HEK293 (cell line): ENCODE measurements around the gene CYP4V2.

Experiments used
- CTCF ChIA-PET: fragments of 350-600 bp; formaldehyde crosslinking; extraction: SDS; loops from one replicate; lab custom pipeline; 2021; ENCODE audit warnings: antibody characterized with exemption; lab: Yijun Ruan, JAX
- POLR2A ChIA-PET: fragments of 300-600 bp; formaldehyde crosslinking; extraction: SDS; loops from one replicate; lab custom pipeline; 2020; ENCODE audit warnings: antibody characterized with exemption, inconsistent platforms; lab: Yijun Ruan, JAX
- H3K27ac ChIP-seq: fragments of 200-500 bp; sonication (Bioruptor generic); 2 replicates; pipeline ENCODE4 v1.5.1; 2014; ENCODE audit warnings: low read depth, low read length, control low read depth, inconsistent platforms; ENCODE audit errors: extremely low read depth
- H3K36me3 ChIP-seq, 2 experiments: fragments of 200-500 bp in 1 of 2; sonication (Bioruptor generic) in 1 of 2; 1 replicate in 1 of 2; 2 replicates in 1 of 2; pipeline ENCODE4 v1.5.1; 2014 to 2017; ENCODE audit warnings: inconsistent platforms in 2 of 2, low read length in 2 of 2; ENCODE audit not compliant: control insufficient read depth in 2 of 2, insufficient read depth in 1 of 2
- H3K4me1 ChIP-seq: fragments of 200-500 bp; sonication (Bioruptor generic); 2 replicates; pipeline ENCODE4 v1.5.1; 2014; ENCODE audit warnings: mild to moderate bottlenecking, low read length, inconsistent platforms; ENCODE audit not compliant: control insufficient read depth, insufficient read depth
- H3K4me3 ChIP-seq: 2 replicates; pipeline ENCODE4 v1.5.1; 2011; ENCODE audit warnings: low read depth, mild to moderate bottlenecking, control low read depth, low read length, moderate library complexity
- H3K9me3 ChIP-seq: fragments of 200-500 bp; sonication (Bioruptor generic); 2 replicates; pipeline ENCODE4 v1.5.1; 2014; ENCODE audit warnings: low read depth, low read length, inconsistent platforms; ENCODE audit not compliant: control insufficient read depth, insufficient read depth
- HOXA7 ChIP-seq: sonication (generic); formaldehyde crosslinking; IDR thresholded peaks from 2 replicates; pipeline ENCODE4 v1.8.1; 2022; ENCODE audit warnings: missing genetic modification reagents, borderline replicate concordance
- HOXC10 ChIP-seq: sonication (generic); formaldehyde crosslinking; IDR thresholded peaks from 2 replicates; pipeline ENCODE4 v1.8.1; 2023; ENCODE audit warnings: mild to moderate bottlenecking, missing genetic modification reagents
- KLF7 ChIP-seq: fragments of 450-650 bp; formaldehyde crosslinking; IDR thresholded peaks from 2 replicates; pipeline ENCODE4 v1.5.1; 2016; ENCODE audit warnings: missing biosample characterization, missing genetic modification characterization, borderline replicate concordance
- PRDM1 ChIP-seq: fragments of 450-650 bp; formaldehyde crosslinking; IDR thresholded peaks from 2 replicates; pipeline ENCODE4; 2016; ENCODE audit warnings: missing biosample characterization, missing genetic modification characterization
- SP7 ChIP-seq: fragments of 450-650 bp; formaldehyde crosslinking; IDR thresholded peaks from 2 replicates; pipeline ENCODE4 v1.5.1; 2016; ENCODE audit warnings: missing biosample characterization, missing genetic modification characterization
- TCF7L2 ChIP-seq: IDR thresholded peaks from 2 replicates; pipeline ENCODE4 v1.6.1; 2011; ENCODE audit warnings: low read depth, mild to moderate bottlenecking, inconsistent platforms, low read length, moderate library complexity, borderline replicate concordance
- WT1 ChIP-seq: fragments of 450-650 bp; formaldehyde crosslinking; IDR thresholded peaks from 2 replicates; pipeline ENCODE4 v1.5.1; 2016; ENCODE audit warnings: missing biosample characterization, missing genetic modification characterization
- ZBTB20 ChIP-seq: fragments of 450-650 bp; formaldehyde crosslinking; IDR thresholded peaks from 2 replicates; pipeline ENCODE4 v1.5.1; 2016; ENCODE audit warnings: missing biosample characterization, missing genetic modification characterization
- ZBTB7A ChIP-seq: fragments of 450-650 bp; formaldehyde crosslinking; IDR thresholded peaks from 2 replicates; pipeline ENCODE4 v1.5.1; 2016; ENCODE audit warnings: low read depth, missing biosample characterization, missing genetic modification characterization
- ZEB2 ChIP-seq: fragments of 450-650 bp; formaldehyde crosslinking; IDR thresholded peaks from 2 replicates; pipeline ENCODE4 v1.5.1; 2016; ENCODE audit warnings: missing biosample characterization, missing genetic modification characterization
- ZFP3 ChIP-seq: fragments of 450-650 bp; formaldehyde crosslinking; IDR thresholded peaks from 2 replicates; pipeline ENCODE4 v1.5.1; 2016; ENCODE audit warnings: low read depth, missing biosample characterization, missing genetic modification characterization
- ZFP69B ChIP-seq: fragments of 450-650 bp; formaldehyde crosslinking; IDR thresholded peaks from 2 replicates; pipeline ENCODE4 v1.5.1; 2016; ENCODE audit warnings: missing biosample characterization, missing genetic modification characterization
- ZNF148 ChIP-seq: fragments of 450-650 bp; formaldehyde crosslinking; IDR thresholded peaks from 2 replicates; pipeline ENCODE4 v1.5.0; 2017; ENCODE audit warnings: missing biosample characterization, missing genetic modification characterization, borderline replicate concordance
- ZNF202 ChIP-seq: fragments of 450-650 bp; formaldehyde crosslinking; IDR thresholded peaks from 2 replicates; pipeline ENCODE4 v1.5.1; 2016; ENCODE audit warnings: missing biosample characterization, missing genetic modification characterization, borderline replicate concordance
- ZNF223 ChIP-seq: fragments of 450-650 bp; formaldehyde crosslinking; IDR thresholded peaks from 2 replicates; pipeline ENCODE4 v1.5.1; 2016; ENCODE audit warnings: missing biosample characterization, missing genetic modification characterization
- ZNF239 ChIP-seq: fragments of 450-650 bp; formaldehyde crosslinking; IDR thresholded peaks from 2 replicates; pipeline ENCODE4 v1.5.1; 2016; ENCODE audit warnings: missing biosample characterization, missing genetic modification characterization
- ZNF341 ChIP-seq: fragments of 450-650 bp; formaldehyde crosslinking; IDR thresholded peaks from 2 replicates; pipeline ENCODE4; 2016; ENCODE audit warnings: low read depth, missing biosample characterization, missing genetic modification characterization
- ZNF366 ChIP-seq: fragments of 450-650 bp; formaldehyde crosslinking; conservative IDR thresholded peaks from 2 replicates; pipeline ENCODE4 v1.5.1; 2016; ENCODE audit warnings: missing biosample characterization, missing genetic modification characterization
- ZNF37A ChIP-seq: fragments of 450-650 bp; IDR thresholded peaks from 2 replicates; pipeline ENCODE4 v1.5.1; 2018; ENCODE audit warnings: missing biosample characterization, missing genetic modification characterization
- ZNF48 ChIP-seq: fragments of 450-650 bp; formaldehyde crosslinking; IDR thresholded peaks from 2 replicates; pipeline ENCODE4 v1.5.1; 2016; ENCODE audit warnings: missing biosample characterization, missing genetic modification characterization
- ZNF555 ChIP-seq: fragments of 450-650 bp; formaldehyde crosslinking; conservative IDR thresholded peaks from 2 replicates; pipeline ENCODE4 v1.5.1; 2017; ENCODE audit warnings: missing biosample characterization, mild to moderate bottlenecking, missing genetic modification characterization, inconsistent platforms
- ZSCAN16 ChIP-seq: fragments of 450-650 bp; formaldehyde crosslinking; IDR thresholded peaks from 2 replicates; pipeline ENCODE4 v1.5.1; 2016; ENCODE audit warnings: missing biosample characterization, missing genetic modification characterization
- TF ChIP-seq, protein P1 (sequence below): fragments of 450-650 bp; formaldehyde crosslinking; IDR thresholded peaks from 2 replicates; pipeline ENCODE4 v1.5.1; 2016; ENCODE audit warnings: missing biosample characterization, missing genetic modification characterization
- TF ChIP-seq, protein P2 (sequence below): fragments of 450-650 bp; formaldehyde crosslinking; IDR thresholded peaks from 2 replicates; pipeline ENCODE4 v1.5.1; 2016; ENCODE audit warnings: missing biosample characterization, missing genetic modification characterization

Gene CYP4V2

DNA sequence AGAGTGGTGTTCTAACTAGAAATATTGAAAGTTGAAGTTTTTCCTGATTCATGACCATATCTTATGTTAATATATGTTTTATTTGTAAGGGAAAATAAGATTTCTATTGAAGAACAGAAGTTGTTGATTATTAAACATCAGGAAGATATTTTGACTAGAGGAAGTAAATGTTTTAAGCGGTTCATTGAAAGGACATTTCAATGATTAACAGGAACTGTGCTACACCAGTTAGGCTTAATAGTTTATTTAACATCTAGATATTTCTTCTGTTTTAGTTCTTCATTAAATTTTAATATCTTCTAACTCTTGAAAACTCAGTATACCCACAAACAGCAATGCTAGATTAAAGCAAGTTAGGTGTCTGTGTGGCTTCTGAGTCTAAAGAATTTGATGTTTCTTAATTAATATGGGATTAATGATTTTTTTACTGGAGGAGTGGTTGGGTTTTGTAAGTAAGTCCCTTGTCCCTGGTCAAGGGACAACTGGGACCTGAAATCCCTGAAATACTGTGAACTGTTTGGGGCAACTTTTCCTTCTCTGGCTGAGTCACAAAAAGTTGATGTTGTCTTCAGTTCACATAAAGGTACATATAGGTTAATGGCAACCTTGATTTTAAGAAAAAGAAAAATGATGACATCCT, 42.9 kb upstream of the CYP4V2 start:
- H3K36me3 ChIP-seq: no peaks in the 10 kb centered on the region
- H3K4me3 ChIP-seq: no peak overlapping the region
- CTCF ChIA-PET: no interaction called here
- POLR2A ChIA-PET: no interaction called here
- no peaks in the 10 kb centered on the region for H3K9me3 ChIP-seq
- 0 out of 2 replicates have a peak, but pooled peaks cover 2% of the 10 kb centered on the region for H3K4me1 ChIP-seq
- TF ChIP-seq ZNF37A (tag by site-specific recombination) (no peak), ZSCAN16 (no peak)
- H3K27ac ChIP-seq: no peak overlapping the region

DNA sequence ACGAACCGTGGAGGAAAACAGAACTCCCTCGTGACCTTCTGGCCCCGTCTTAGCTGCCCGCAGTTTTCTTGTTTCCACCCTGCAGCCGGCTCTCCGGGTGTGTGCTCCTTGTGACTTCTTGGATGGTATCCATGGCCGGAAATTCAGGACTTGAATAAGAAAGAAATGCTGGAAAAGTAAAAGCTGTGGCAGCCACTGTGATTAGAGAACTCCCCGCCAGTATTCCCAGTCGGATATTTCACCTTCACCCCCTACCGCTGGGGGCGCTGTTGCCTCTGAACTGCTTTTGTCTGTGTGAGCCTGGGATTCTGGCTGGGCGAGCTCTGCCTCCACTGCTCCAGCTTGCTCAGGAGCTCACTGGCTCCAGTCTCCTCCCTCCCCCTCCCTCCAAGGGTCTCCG, 41.5 kb upstream of the CYP4V2 start:
- no peak for TF ChIP-seq ZFP3 (tag by site-specific recombination)
- TF ChIP-seq WT1 (tag by site-specific recombination): no peak
- no peak for TF ChIP-seq PRDM1
- TF ChIP-seq, protein P1, sequence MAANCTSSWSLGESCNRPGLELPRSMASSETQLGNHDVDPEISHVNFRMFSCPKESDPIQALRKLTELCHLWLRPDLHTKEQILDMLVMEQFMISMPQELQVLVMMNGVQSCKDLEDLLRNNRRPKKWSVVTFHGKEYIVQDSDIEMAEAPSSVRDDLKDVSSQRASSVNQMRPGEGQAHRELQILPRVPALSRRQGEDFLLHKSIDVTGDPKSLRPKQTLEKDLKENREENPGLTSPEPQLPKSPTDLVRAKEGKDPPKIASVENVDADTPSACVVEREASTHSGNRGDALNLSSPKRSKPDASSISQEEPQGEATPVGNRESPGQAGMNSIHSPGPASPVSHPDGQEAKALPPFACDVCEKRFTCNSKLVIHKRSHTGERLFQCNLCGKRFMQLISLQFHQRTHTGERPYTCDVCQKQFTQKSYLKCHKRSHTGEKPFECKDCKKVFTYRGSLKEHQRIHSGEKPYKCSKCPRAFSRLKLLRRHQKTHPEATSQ (tag by site-specific recombination): no peak
- no peak for TF ChIP-seq ZNF202 (tag by site-specific recombination)
- no peak for TF ChIP-seq ZFP69B
- no peak for TF ChIP-seq ZEB2
- TF ChIP-seq ZNF341 (tag by site-specific recombination): no peak
- no peak for TF ChIP-seq ZNF555
- no peak for TF ChIP-seq ZBTB20 (tag by site-specific recombination)
- no peak for TF ChIP-seq ZNF48 (tag by site-specific recombination)
- TF ChIP-seq ZNF366: no peak
- TF ChIP-seq, all 188 proteins: peak for 0
- 0 out of 2 replicates have a peak, but pooled peaks cover 2% of the 10 kb centered on the region for H3K4me1 ChIP-seq
- H3K4me3 ChIP-seq: no peak overlapping the region
- POLR2A ChIA-PET: no interaction called here
- H3K36me3 ChIP-seq: no peaks in the 10 kb centered on the region; a peak in 1 of 3 replicates
- no peaks in the 10 kb centered on the region for H3K9me3 ChIP-seq
- H3K27ac ChIP-seq: no peak overlapping the region
- CTCF ChIA-PET: interaction anchor here (0.6 kb wide), 1 partner anchor 73 kb away, joined by 3 read pairs; no protein-coding TSS in a partner anchor

- POLR2A ChIA-PET: no interaction called here
- H3K27ac ChIP-seq: no peak overlapping the region
- TF ChIP-seq ZNF223 (tag by site-specific recombination) (no peak), ZNF239 (tag by site-specific recombination) (no peak), KLF7 (tag by site-specific recombination) (no peak), HOXC10 (no peak), HOXA7 (CRISPR knock-in tag) (no peak)
- TF ChIP-seq, all 188 proteins: peak for 0
- no peak overlapping the region for H3K4me3 ChIP-seq
- H3K9me3 ChIP-seq: no peaks in the 10 kb centered on the region
- CTCF ChIA-PET: no interaction called here
- H3K4me1 ChIP-seq: no peaks in the 10 kb centered on the region
- no peaks in the 10 kb centered on the region; a peak in 1 of 3 replicates for H3K36me3 ChIP-seq
Measured at GRCh38 chr4:186150926-186151325, 40.4 kb upstream of the CYP4V2 start.

- Histone ChIP-seq H3K4me1 (no peaks in the 10 kb centered on the region), H3K4me3 (no peak overlapping the region), H3K36me3 (no peaks in the 10 kb centered on the region; a peak in 1 of 3 replicates), H3K9me3 (no peaks in the 10 kb centered on the region), H3K27ac (no peak overlapping the region)
- CTCF ChIA-PET: no interaction called here
- POLR2A ChIA-PET: no interaction called here
- no peak for TF ChIP-seq ZNF148
- TF ChIP-seq, protein P2, sequence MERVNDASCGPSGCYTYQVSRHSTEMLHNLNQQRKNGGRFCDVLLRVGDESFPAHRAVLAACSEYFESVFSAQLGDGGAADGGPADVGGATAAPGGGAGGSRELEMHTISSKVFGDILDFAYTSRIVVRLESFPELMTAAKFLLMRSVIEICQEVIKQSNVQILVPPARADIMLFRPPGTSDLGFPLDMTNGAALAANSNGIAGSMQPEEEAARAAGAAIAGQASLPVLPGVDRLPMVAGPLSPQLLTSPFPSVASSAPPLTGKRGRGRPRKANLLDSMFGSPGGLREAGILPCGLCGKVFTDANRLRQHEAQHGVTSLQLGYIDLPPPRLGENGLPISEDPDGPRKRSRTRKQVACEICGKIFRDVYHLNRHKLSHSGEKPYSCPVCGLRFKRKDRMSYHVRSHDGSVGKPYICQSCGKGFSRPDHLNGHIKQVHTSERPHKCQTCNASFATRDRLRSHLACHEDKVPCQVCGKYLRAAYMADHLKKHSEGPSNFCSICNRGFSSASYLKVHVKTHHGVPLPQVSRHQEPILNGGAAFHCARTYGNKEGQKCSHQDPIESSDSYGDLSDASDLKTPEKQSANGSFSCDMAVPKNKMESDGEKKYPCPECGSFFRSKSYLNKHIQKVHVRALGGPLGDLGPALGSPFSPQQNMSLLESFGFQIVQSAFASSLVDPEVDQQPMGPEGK (tag by site-specific recombination): no peak
- TF ChIP-seq SP7 (tag by site-specific recombination): no peak
- TF ChIP-seq ZBTB7A (tag by site-specific recombination): no peak
- TF ChIP-seq TCF7L2: no peak
Measured at GRCh38 chr4:186151499-186151898, 39.9 kb upstream of the CYP4V2 start.
